Measurements from ENCODE around the gene RPTOR.

- no peak for TF ChIP-seq CTCF (IDR thresholded peaks at IDR 0.05)
- no peak for TF ChIP-seq POLR2A (IDR thresholded peaks at IDR 0.05)
Measured at GRCh38 chr17:80850817-80851216, 306.2 kb downstream of the RPTOR start.
